GM23338 (cell line): ENCODE data around the gene PDRG1. TPM values are rescaled to one million over a fixed set of nuclear protein-coding genes. Genes with fewer than 3 reads are reported as not detected.

Experiments
- ATAC-seq: fragments of 200-7000 bp; cut with Tn5 transposase; 3 replicates; pipeline ENCODE4 v1.9.1; 2020
- DNase-seq: peaks from one replicate; pipeline ENCODE4 v3.0.0-alpha.2; 2015; ENCODE audit warnings: low spot score
- H2AFZ ChIP-seq: fragments of 200-600 bp; sonication (generic); 2 replicates; pipeline ENCODE4 v1.8.0; 2016; ENCODE audit warnings: antibody characterized with exemption, mild to moderate bottlenecking, moderate library complexity
- H3F3A ChIP-seq: fragments of 200-600 bp; sonication (generic); replicated peaks from 2 replicates; pipeline ENCODE4 v1.8.0; 2017; ENCODE audit warnings: antibody characterized with exemption, mixed run types, low read depth
- H3K27ac ChIP-seq: fragments of 200-600 bp; sonication (generic); 2 replicates; pipeline ENCODE4 v1.6.1; 2016; ENCODE audit warnings: low read depth
- H3K27me3 ChIP-seq: fragments of 200-600 bp; sonication (generic); 2 replicates; pipeline ENCODE4 v1.8.0; 2016; ENCODE audit warnings: mild to moderate bottlenecking, mixed run types, moderate library complexity; ENCODE audit not compliant: insufficient read depth
- H3K36me3 ChIP-seq: fragments of 200-600 bp; sonication (generic); 2 replicates; pipeline ENCODE4 v1.8.0; 2016; ENCODE audit warnings: mild to moderate bottlenecking; ENCODE audit not compliant: insufficient read depth
- H3K4me1 ChIP-seq: fragments of 200-600 bp; sonication (generic); 2 replicates; pipeline ENCODE4 v1.8.0; 2016; ENCODE audit warnings: mild to moderate bottlenecking, moderate library complexity; ENCODE audit not compliant: insufficient read depth
- H3K4me2 ChIP-seq: fragments of 200-600 bp; sonication (generic); 2 replicates; pipeline ENCODE4 v1.7.1; 2017; ENCODE audit warnings: mixed run types
- H3K4me3 ChIP-seq: fragments of 200-600 bp; sonication (generic); 2 replicates; pipeline ENCODE4 v1.6.1; 2016; ENCODE audit warnings: mixed run types
- H3K79me2 ChIP-seq: fragments of 200-600 bp; sonication (generic); replicated peaks from 2 replicates; pipeline ENCODE4 v1.8.0; 2017; ENCODE audit warnings: mild to moderate bottlenecking; ENCODE audit not compliant: insufficient read depth
- H3K9me2 ChIP-seq: fragments of 200-600 bp; sonication (generic); 2 replicates; pipeline ENCODE4 v1.8.0; 2017; ENCODE audit not compliant: insufficient read depth
- H4K20me1 ChIP-seq: fragments of 200-600 bp; sonication (generic); replicated peaks from 2 replicates; pipeline ENCODE4 v1.8.0; 2017; ENCODE audit warnings: mild to moderate bottlenecking; ENCODE audit not compliant: insufficient read depth
- H3K27ac Mint-ChIP-seq: 2 replicates; pipeline ENCODE4 v1.8.0; 2020; ENCODE audit warnings: inconsistent platforms, mild to moderate bottlenecking, moderate library complexity, mixed read lengths
- H3K27me3 Mint-ChIP-seq: 3 replicates; pipeline ENCODE4 v1.8.0; 2022; ENCODE audit warnings: low read depth, mild to moderate bottlenecking, moderate library complexity, mixed read lengths, inconsistent platforms; ENCODE audit not compliant: insufficient read depth, poor library complexity
- H3K36me3 Mint-ChIP-seq: 3 replicates; pipeline ENCODE4 v1.8.0; 2021; ENCODE audit warnings: low read depth, mild to moderate bottlenecking, inconsistent platforms, moderate library complexity, mixed read lengths
- H3K4me1 Mint-ChIP-seq: 3 replicates; pipeline ENCODE4 v1.8.0; 2020; ENCODE audit warnings: mild to moderate bottlenecking, inconsistent platforms, mixed read lengths
- H3K4me3 Mint-ChIP-seq: 3 replicates; pipeline ENCODE4 v1.8.0; 2021; ENCODE audit warnings: moderate library complexity, mild to moderate bottlenecking, inconsistent platforms, mixed read lengths
- H3K9me3 Mint-ChIP-seq: 3 replicates; pipeline ENCODE4 v1.8.0; 2020; ENCODE audit warnings: moderate library complexity, mild to moderate bottlenecking, inconsistent platforms, mixed read lengths
- CREB1 ChIP-seq: fragments of 250-450 bp; sonication (Bioruptor Pico); IDR thresholded peaks from 2 replicates; pipeline ENCODE4 v1.5.0; 2020; ENCODE audit warnings: low read depth, mild to moderate bottlenecking, moderate library complexity
- EZH2 ChIP-seq: fragments of 200-600 bp; sonication (generic); IDR thresholded peaks from one replicate; pipeline ENCODE4 v1.8.0; 2017; ENCODE audit warnings: antibody characterized with exemption, mild to moderate bottlenecking, low read depth; ENCODE audit not compliant: unreplicated experiment
- EZH2phosphoT487 ChIP-seq: fragments of 200-600 bp; sonication (generic); IDR thresholded peaks from one replicate; pipeline ENCODE4 v1.8.1; 2018; ENCODE audit warnings: antibody characterized with exemption; ENCODE audit not compliant: unreplicated experiment
- JUNB ChIP-seq: IDR thresholded peaks from one replicate; pipeline ENCODE4 v1.6.1; 2016; ENCODE audit warnings: antibody characterized with exemption; ENCODE audit not compliant: unreplicated experiment
- REST ChIP-seq: IDR thresholded peaks from one replicate; pipeline ENCODE4 v1.6.1; 2018; ENCODE audit warnings: antibody characterized with exemption; ENCODE audit not compliant: unreplicated experiment
- STAT1 ChIP-seq: IDR thresholded peaks from one replicate; pipeline ENCODE4 v1.6.1; 2016; ENCODE audit warnings: antibody characterized with exemption; ENCODE audit not compliant: unreplicated experiment
- ZNF114 ChIP-seq: fragments of 250-450 bp; sonication (Bioruptor Pico); IDR thresholded peaks from 2 replicates; pipeline ENCODE4 v1.5.0; 2020; ENCODE audit warnings: mild to moderate bottlenecking, moderate library complexity
- ZNF331 ChIP-seq: fragments of 250-450 bp; sonication (Bioruptor Pico); IDR thresholded peaks from 2 replicates; pipeline ENCODE4 v1.5.0; 2020; ENCODE audit warnings: low read depth, mild to moderate bottlenecking, moderate library complexity
- polyA plus RNA-seq: library from polyadenylated mRNA; unstranded; fragments of >200 nt; fragmentation: Nextera tagmentation; extraction: Ambion mirVana; gene quantifications from 2 replicates; pipeline ENCODE4 v1.2.1, GENCODE V29; 2016
- total RNA-seq: library from RNA; depleted of rRNA; stranded (reverse); fragments of >200 nt; shearing (Covaris generic); gene quantifications from 2 replicates; pipeline ENCODE4 v1.2.3, GENCODE V29; 2014
- TF ChIP-seq, protein P1 (sequence below): IDR thresholded peaks from 2 replicates; pipeline ENCODE4 v1.6.1; 2016; ENCODE audit warnings: antibody characterized with exemption
- TF ChIP-seq, protein P2 (sequence below): fragments of 250-450 bp; sonication (Bioruptor Pico); IDR thresholded peaks from 2 replicates; pipeline ENCODE4 v1.5.0; 2020; ENCODE audit warnings: mild to moderate bottlenecking, moderate library complexity

Gene PDRG1
- total and polyA plus RNA-seq, 2 experiments from 2014 or later: 10.5 to 27.8 TPM

- TF ChIP-seq EZH2 (no peak), STAT1 (no peak), REST (no peak), ZNF331 (CRISPR knock-in tag) (no peak), JUNB (no peak), CREB1 (CRISPR knock-in tag) (no peak), EZH2phosphoT487 (no peak), ZNF114 (no peak)
- TF ChIP-seq, protein P1, sequence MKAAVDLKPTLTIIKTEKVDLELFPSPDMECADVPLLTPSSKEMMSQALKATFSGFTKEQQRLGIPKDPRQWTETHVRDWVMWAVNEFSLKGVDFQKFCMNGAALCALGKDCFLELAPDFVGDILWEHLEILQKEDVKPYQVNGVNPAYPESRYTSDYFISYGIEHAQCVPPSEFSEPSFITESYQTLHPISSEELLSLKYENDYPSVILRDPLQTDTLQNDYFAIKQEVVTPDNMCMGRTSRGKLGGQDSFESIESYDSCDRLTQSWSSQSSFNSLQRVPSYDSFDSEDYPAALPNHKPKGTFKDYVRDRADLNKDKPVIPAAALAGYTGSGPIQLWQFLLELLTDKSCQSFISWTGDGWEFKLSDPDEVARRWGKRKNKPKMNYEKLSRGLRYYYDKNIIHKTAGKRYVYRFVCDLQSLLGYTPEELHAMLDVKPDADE: no peak
- TF ChIP-seq, protein P2, sequence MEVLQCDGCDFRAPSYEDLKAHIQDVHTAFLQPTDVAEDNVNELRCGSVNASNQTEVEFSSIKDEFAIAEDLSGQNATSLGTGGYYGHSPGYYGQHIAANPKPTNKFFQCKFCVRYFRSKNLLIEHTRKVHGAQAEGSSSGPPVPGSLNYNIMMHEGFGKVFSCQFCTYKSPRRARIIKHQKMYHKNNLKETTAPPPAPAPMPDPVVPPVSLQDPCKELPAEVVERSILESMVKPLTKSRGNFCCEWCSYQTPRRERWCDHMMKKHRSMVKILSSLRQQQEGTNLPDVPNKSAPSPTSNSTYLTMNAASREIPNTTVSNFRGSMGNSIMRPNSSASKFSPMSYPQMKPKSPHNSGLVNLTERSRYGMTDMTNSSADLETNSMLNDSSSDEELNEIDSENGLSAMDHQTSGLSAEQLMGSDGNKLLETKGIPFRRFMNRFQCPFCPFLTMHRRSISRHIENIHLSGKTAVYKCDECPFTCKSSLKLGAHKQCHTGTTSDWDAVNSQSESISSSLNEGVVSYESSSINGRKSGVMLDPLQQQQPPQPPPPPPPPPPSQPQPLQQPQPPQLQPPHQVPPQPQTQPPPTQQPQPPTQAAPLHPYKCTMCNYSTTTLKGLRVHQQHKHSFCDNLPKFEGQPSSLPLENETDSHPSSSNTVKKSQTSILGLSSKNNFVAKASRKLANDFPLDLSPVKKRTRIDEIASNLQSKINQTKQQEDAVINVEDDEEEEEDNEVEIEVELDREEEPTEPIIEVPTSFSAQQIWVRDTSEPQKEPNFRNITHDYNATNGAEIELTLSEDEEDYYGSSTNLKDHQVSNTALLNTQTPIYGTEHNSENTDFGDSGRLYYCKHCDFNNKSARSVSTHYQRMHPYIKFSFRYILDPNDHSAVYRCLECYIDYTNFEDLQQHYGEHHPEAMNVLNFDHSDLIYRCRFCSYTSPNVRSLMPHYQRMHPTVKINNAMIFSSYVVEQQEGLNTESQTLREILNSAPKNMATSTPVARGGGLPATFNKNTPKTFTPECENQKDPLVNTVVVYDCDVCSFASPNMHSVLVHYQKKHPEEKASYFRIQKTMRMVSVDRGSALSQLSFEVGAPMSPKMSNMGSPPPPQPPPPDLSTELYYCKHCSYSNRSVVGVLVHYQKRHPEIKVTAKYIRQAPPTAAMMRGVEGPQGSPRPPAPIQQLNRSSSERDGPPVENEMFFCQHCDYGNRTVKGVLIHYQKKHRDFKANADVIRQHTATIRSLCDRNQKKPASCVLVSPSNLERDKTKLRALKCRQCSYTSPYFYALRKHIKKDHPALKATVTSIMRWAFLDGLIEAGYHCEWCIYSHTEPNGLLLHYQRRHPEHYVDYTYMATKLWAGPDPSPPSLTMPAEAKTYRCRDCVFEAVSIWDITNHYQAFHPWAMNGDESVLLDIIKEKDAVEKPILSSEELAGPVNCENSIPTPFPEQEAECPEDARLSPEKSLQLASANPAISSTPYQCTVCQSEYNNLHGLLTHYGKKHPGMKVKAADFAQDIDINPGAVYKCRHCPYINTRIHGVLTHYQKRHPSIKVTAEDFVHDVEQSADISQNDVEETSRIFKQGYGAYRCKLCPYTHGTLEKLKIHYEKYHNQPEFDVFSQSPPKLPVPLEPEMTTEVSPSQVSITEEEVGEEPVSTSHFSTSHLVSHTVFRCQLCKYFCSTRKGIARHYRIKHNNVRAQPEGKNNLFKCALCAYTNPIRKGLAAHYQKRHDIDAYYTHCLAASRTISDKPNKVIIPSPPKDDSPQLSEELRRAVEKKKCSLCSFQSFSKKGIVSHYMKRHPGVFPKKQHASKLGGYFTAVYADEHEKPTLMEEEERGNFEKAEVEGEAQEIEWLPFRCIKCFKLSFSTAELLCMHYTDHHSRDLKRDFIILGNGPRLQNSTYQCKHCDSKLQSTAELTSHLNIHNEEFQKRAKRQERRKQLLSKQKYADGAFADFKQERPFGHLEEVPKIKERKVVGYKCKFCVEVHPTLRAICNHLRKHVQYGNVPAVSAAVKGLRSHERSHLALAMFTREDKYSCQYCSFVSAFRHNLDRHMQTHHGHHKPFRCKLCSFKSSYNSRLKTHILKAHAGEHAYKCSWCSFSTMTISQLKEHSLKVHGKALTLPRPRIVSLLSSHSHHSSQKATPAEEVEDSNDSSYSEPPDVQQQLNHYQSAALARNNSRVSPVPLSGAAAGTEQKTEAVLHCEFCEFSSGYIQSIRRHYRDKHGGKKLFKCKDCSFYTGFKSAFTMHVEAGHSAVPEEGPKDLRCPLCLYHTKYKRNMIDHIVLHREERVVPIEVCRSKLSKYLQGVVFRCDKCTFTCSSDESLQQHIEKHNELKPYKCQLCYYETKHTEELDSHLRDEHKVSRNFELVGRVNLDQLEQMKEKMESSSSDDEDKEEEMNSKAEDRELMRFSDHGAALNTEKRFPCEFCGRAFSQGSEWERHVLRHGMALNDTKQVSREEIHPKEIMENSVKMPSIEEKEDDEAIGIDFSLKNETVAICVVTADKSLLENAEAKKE: no peak
- Histone ChIP-seq H3K4me1 (peaks cover 9% of the 10 kb centered on the region; the same call in 1 of the 2 replicates), H3F3A (no peaks in the 10 kb centered on the region), H2AFZ (no peak overlapping the region), H3K79me2 (no peaks in the 10 kb centered on the region), H3K27ac (no peak overlapping the region), H3K4me2 (no peak overlapping the region), H3K9me2 (no peaks in the 10 kb centered on the region), H4K20me1 (no peaks in the 10 kb centered on the region; the same call in 1 of the 2 replicates), H3K36me3 (no peaks in the 10 kb centered on the region), H3K4me3 (no peak overlapping the region), H3K27me3 (no peaks in the 10 kb centered on the region)
- Mint-ChIP-seq H3K36me3 (no peaks in the 10 kb centered on the region), H3K4me3 (no peak overlapping the region), H3K9me3 (no peaks in the 10 kb centered on the region; the same call in 2 of the 3 replicates), H3K27ac (no peak overlapping the region), H3K4me1 (peaks cover 3% of the 10 kb centered on the region), H3K27me3 (peaks cover 6% of the 10 kb centered on the region)
- DNase-seq: no peak
- ATAC-seq: peak; percentile 75
These were observed 15.4 kb downstream of the PDRG1 start for GRCh38 chr20:31936420-31936819.
